Coronary artery (tissue), 2 donors: ENCODE results near the gene DTYMK.

Source experiments
- DNase-seq: peaks from one replicate; pipeline ENCODE4 v3.0.0-alpha.2; 2017; ENCODE audit warnings: low spot score
- H3K27ac ChIP-seq, 2 donors: fragments of 200-600 bp; sonication (generic); one replicate each; pipeline ENCODE4 v1.5.1; 2016 to 2019
- H3K4me3 ChIP-seq: fragments of 200-600 bp; sonication (generic); 2 replicates; pipeline ENCODE4 v1.5.1; 2016; ENCODE audit warnings: mild to moderate bottlenecking, moderate library complexity
- CTCF ChIP-seq: fragments of 200-600 bp; sonication (generic); IDR thresholded peaks from one replicate; pipeline ENCODE4 v1.5.1; 2019; ENCODE audit warnings: antibody characterized with exemption

The DTYMK gene

GRCh38 chr2:241649404-241649803 lies 37.2 kb downstream of the DTYMK start:
- TF ChIP-seq CTCF: no peak
- H3K4me3 ChIP-seq: no peak overlapping the region
- no peak for DNase-seq
- no peak overlapping the region for H3K27ac ChIP-seq

GRCh38 chr2:241648453-241648852 lies 38.2 kb downstream of the DTYMK start:
- H3K27ac ChIP-seq: no peak overlapping the region
- DNase-seq: no peak
- TF ChIP-seq CTCF: no peak
- H3K4me3 ChIP-seq: no peak overlapping the region

GRCh38 chr2:241645915-241646645 lies 40.5 kb downstream of the DTYMK start:
- no peak overlapping the region for H3K4me3 ChIP-seq
- H3K27ac ChIP-seq: no peak overlapping the region
- no peak for TF ChIP-seq CTCF
- DNase-seq: no peak

GRCh38 chr2:241645056-241645914 lies 41.3 kb downstream of the DTYMK start:
- DNase-seq: no peak
- no peak for TF ChIP-seq CTCF
- Histone ChIP-seq H3K4me3 (no peak overlapping the region), H3K27ac (no peak overlapping the region)

GRCh38 chr2:241641631-241642030 lies 45.0 kb downstream of the DTYMK start:
- DNase-seq: no peak
- H3K4me3 ChIP-seq: no peak overlapping the region
- H3K27ac ChIP-seq: no peak overlapping the region
- no peak for TF ChIP-seq CTCF

GRCh38 chr2:241640165-241640795 lies 46.3 kb downstream of the DTYMK start:
- H3K4me3 ChIP-seq: no peak overlapping the region
- no peak for DNase-seq
- H3K27ac ChIP-seq: no peak overlapping the region
- no peak for TF ChIP-seq CTCF
